K562 (cell line): Measurements from ENCODE around the gene MPND. TPM values are rescaled to one million over a fixed set of nuclear protein-coding genes. Genes with fewer than 3 reads are reported as not detected.
A peak's percentile ranks its signal among the peaks of the same experiment; 100 is the strongest.

Experiments used
- AFF1 ChIP-seq, 2 experiments: fragments of 450-650 bp; IDR thresholded peaks; 2 replicates each; pipeline ENCODE4 v1.6.1; 2018; ENCODE audit warnings: mild to moderate bottlenecking in 2 of 2, low read depth in 1 of 2; ENCODE audit not compliant: partially characterized antibody in 2 of 2
- BCL6 ChIP-seq: fragments of 250-450 bp; sonication (Bioruptor Pico); IDR thresholded peaks from 2 replicates; pipeline ENCODE4 v1.4.0; 2020
- CBFB ChIP-seq: sonication (generic); formaldehyde crosslinking; IDR thresholded peaks from 2 replicates; pipeline ENCODE4 v1.4.0; 2020; ENCODE audit warnings: mild to moderate bottlenecking, missing genetic modification reagents
- COPS2 ChIP-seq: fragments of 450-650 bp; conservative IDR thresholded peaks from 2 replicates; pipeline ENCODE4 v1.6.1; 2016; ENCODE audit warnings: mild to moderate bottlenecking, moderate library complexity
- DIDO1 ChIP-seq: fragments of 450-650 bp; IDR thresholded peaks from 2 replicates; pipeline ENCODE4 v1.6.1; 2016; ENCODE audit warnings: low read depth, missing biosample characterization, missing genetic modification characterization
- ELF4 ChIP-seq: fragments of 450-650 bp; formaldehyde crosslinking; IDR thresholded peaks from 2 replicates; pipeline ENCODE4 v1.4.0; 2022; ENCODE audit warnings: missing genetic modification characterization
- GATAD2A ChIP-seq: fragments of 450-650 bp; IDR thresholded peaks from 2 replicates; pipeline ENCODE4 v1.6.1; 2017
- HDAC1 ChIP-seq, 2 experiments: fragments of 450-650 bp; IDR thresholded peaks; 2 replicates each; pipeline ENCODE4 v1.6.1; 2016 to 2017; ENCODE audit warnings: inconsistent platforms in 1 of 2, mild to moderate bottlenecking in 1 of 2, moderate library complexity in 1 of 2
- KAT2B ChIP-seq: IDR thresholded peaks from one replicate; pipeline ENCODE4 v1.6.1; 2012; ENCODE audit warnings: low read depth, mild to moderate bottlenecking, control low read depth, inconsistent platforms, low read length, moderate library complexity
- MEF2A ChIP-seq: IDR thresholded peaks from 2 replicates; pipeline ENCODE4 v1.6.1; 2011; ENCODE audit warnings: low read depth, mild to moderate bottlenecking, low read length, moderate library complexity; ENCODE audit not compliant: control insufficient read depth
- MLX ChIP-seq, 2 experiments: fragments of 450-650 bp in 1 of 2; sonication (generic) in 1 of 2; formaldehyde crosslinking; conservative IDR thresholded peaks; 2 replicates each; pipeline versions ENCODE4 v1.4.0 to v1.8.1; 2020 to 2022; ENCODE audit warnings: mild to moderate bottlenecking in 1 of 2, missing genetic modification reagents in 1 of 2
- RFX1 ChIP-seq: fragments of 450-650 bp; IDR thresholded peaks from 2 replicates; pipeline ENCODE4 v1.6.1; 2016; ENCODE audit warnings: mild to moderate bottlenecking, moderate library complexity
- SMAD3 ChIP-seq: fragments of 450-650 bp; formaldehyde crosslinking; conservative IDR thresholded peaks from 2 replicates; pipeline ENCODE4 v1.4.0; 2020; ENCODE audit warnings: mild to moderate bottlenecking
- TAF1 ChIP-seq: IDR thresholded peaks from 2 replicates; pipeline ENCODE4 v1.6.1; 2011; ENCODE audit warnings: mild to moderate bottlenecking, low read length, moderate library complexity; ENCODE audit not compliant: insufficient read depth, control insufficient read depth, severe bottlenecking; ENCODE audit errors: extremely low read depth
- TAF15 ChIP-seq: fragments of 200-400 bp; formaldehyde crosslinking; IDR thresholded peaks from 2 replicates; pipeline ENCODE4 v1.6.1; 2017; ENCODE audit warnings: mild to moderate bottlenecking, low read depth, low read length, moderate library complexity
- ZFP1 ChIP-seq: fragments of 450-650 bp; formaldehyde crosslinking; IDR thresholded peaks from 2 replicates; pipeline ENCODE4 v1.4.0; 2020; ENCODE audit warnings: mild to moderate bottlenecking, mixed read lengths
- ZNF696 ChIP-seq: fragments of 250-450 bp; sonication (Bioruptor Pico); conservative IDR thresholded peaks from 2 replicates; pipeline ENCODE4 v1.4.0; 2020; ENCODE audit warnings: mild to moderate bottlenecking, moderate library complexity
- polyA plus RNA-seq, 8 experiments: library from polyadenylated mRNA; depleted of rRNA in 4 of 8; stranded (reverse) in 5 of 8; unstranded in 3 of 8; fragments of >200 nt; fragmentation: Nextera tagmentation in 2 of 8; fragmentation: Illumina TruSeq in 1 of 8; extraction: Ambion mirVana in 2 of 8; extraction: Trizol in 1 of 8; gene quantifications; 2 replicates each; pipeline versions ENCODE4 v1.2.1 to v1.2.3, GENCODE V29; 2011 to 2014; ENCODE audit warnings: inconsistent platforms in 1 of 8, missing spikeins in 1 of 8
- total RNA-seq, 7 experiments: library from RNA; depleted of rRNA in 6 of 7; stranded (reverse); fragments of >200 nt in 6 of 7; fragmentation: Illumina TruSeq in 2 of 7; extraction: Trizol in 2 of 7; gene quantifications; 2 replicates each; pipeline versions ENCODE4 v1.2.1 to v1.2.3, GENCODE V29; 2011 to 2021; ENCODE audit warnings: low replicate concordance in 1 of 7
- TF ChIP-seq, protein P1 (sequence below), 2 experiments: IDR thresholded peaks; 2 replicates each; pipeline ENCODE4 v1.6.1; 2012; ENCODE audit warnings: improper control_type of control experiment in 2 of 2, low read depth in 2 of 2, low read length in 2 of 2, borderline replicate concordance in 1 of 2
- TF ChIP-seq, protein P2 (sequence below): sonication (generic); formaldehyde crosslinking; IDR thresholded peaks from 2 replicates; pipeline ENCODE4 v1.8.0; 2022; ENCODE audit warnings: missing genetic modification reagents, mild to moderate bottlenecking, moderate library complexity, borderline replicate concordance

The MPND gene
- total and polyA plus RNA-seq, 9 of the 15 experiments (the other 6 are each of a cell fraction or from before 2014, with no cell fraction given), result 0.25 to 14.0 (median 3.9) TPM

GRCh38 chr19:4342615-4343369 is 570 bp upstream of the MPND start (continued):
- TF ChIP-seq MLX (CRISPR knock-in tag; conservative IDR thresholded peaks at IDR 0.05) (no peak), ELF4 (peak; percentile 54; the same call in 1 of the 2 replicates), ZFP1 (CRISPR knock-in tag) (no peak), GATAD2A (peak; percentile 69; the same call in 1 of the 2 replicates), HDAC1 (IDR thresholded peaks at IDR 0.05) (peak in 1 of 2 experiments; percentile 81; a peak in 2 of 4 replicates), BCL6 (CRISPR knock-in tag) (peak; percentile 85), CBFB (0 out of 2 replicates have a peak, but pooled peaks have one; percentile 22), SMAD3 (CRISPR knock-in tag) (peak; percentile 93), RFX1 (no peak), DIDO1 (tag) (0 out of 2 replicates have a peak, but pooled peaks have one; percentile 39), MEF2A (no peak), AFF1 (IDR thresholded peaks at IDR 0.05; ENCODE audit: low read depth in 1 of 2, partially characterized antibody in 2 of 2) (peak in 1 of 2 experiments; percentile 60), KAT2B (no peak), ZNF696 (no peak), TAF1 (peak; percentile 56), TAF15 (no peak), COPS2 (no peak)
- TF ChIP-seq, protein P1, sequence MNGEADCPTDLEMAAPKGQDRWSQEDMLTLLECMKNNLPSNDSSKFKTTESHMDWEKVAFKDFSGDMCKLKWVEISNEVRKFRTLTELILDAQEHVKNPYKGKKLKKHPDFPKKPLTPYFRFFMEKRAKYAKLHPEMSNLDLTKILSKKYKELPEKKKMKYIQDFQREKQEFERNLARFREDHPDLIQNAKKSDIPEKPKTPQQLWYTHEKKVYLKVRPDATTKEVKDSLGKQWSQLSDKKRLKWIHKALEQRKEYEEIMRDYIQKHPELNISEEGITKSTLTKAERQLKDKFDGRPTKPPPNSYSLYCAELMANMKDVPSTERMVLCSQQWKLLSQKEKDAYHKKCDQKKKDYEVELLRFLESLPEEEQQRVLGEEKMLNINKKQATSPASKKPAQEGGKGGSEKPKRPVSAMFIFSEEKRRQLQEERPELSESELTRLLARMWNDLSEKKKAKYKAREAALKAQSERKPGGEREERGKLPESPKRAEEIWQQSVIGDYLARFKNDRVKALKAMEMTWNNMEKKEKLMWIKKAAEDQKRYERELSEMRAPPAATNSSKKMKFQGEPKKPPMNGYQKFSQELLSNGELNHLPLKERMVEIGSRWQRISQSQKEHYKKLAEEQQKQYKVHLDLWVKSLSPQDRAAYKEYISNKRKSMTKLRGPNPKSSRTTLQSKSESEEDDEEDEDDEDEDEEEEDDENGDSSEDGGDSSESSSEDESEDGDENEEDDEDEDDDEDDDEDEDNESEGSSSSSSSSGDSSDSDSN (IDR thresholded peaks at IDR 0.05; ENCODE audit: borderline replicate concordance in 1 of 2, low read depth in 2 of 2, low read length in 2 of 2), result 0 out of 4 replicates have a peak, but pooled peaks have one; percentile 45 to 57
- TF ChIP-seq, protein P2, sequence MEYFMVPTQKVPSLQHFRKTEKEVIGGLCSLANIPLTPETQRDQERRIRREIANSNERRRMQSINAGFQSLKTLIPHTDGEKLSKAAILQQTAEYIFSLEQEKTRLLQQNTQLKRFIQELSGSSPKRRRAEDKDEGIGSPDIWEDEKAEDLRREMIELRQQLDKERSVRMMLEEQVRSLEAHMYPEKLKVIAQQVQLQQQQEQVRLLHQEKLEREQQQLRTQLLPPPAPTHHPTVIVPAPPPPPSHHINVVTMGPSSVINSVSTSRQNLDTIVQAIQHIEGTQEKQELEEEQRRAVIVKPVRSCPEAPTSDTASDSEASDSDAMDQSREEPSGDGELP (CRISPR knock-in tag), result peak; percentile 62; the same call in 1 of the 2 replicates
